ENCODE data around the gene GFRA4.
"Not testable (repeated sequence)": the region's sequence is repeated elsewhere in the genome, so short reads cannot be mapped to it uniquely, and the experiment has no call there.

Gene GFRA4

DNA sequence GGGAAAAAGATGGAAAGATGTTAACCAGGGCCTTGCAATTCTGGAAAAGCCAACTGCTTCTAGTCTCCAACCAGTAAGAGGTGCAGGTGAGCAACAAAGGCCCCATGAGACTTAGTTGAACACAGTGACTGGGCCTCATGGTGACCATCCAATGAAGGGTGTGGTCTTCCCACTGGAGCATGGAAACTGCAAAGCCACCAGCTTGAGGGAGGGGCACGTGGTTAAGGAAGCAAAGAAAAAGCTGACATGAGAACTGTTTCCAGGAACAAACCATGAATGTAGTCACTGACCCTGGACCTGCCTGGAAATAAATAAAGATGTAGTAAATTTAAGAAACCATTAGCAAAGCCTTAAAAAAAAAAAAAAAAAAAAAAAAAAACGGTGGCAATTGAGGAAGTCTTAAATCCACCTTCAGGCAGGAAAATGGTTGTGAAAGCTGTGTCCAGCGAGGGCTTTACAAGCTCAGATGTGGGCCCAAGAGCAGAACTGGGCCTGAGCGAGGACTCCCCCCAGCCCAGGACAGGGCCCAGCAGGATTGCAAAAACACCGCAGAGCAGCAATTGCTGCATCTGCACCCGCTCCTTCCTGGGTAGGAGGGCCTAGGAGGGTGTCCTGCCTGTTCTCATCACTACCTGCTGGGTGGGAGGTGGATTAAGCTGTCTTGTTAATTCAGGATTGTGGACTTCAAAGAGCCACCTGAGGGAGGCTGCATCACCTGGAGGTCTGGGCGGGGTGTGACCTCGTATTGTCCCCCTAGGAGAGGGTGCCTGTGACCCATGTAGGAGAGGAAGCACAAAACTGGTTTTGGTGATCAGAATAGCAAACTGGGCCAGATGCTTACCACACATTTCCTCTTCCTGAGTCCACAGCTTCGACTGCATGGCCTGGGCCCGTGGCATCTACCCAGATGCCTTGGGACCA is 10.3 kb downstream of the GFRA4 start:
- no peak for DNase-seq

GRCh38 chr20:3652221-3652620 is 11.0 kb downstream of the GFRA4 start:
- no peak for DNase-seq

DNA sequence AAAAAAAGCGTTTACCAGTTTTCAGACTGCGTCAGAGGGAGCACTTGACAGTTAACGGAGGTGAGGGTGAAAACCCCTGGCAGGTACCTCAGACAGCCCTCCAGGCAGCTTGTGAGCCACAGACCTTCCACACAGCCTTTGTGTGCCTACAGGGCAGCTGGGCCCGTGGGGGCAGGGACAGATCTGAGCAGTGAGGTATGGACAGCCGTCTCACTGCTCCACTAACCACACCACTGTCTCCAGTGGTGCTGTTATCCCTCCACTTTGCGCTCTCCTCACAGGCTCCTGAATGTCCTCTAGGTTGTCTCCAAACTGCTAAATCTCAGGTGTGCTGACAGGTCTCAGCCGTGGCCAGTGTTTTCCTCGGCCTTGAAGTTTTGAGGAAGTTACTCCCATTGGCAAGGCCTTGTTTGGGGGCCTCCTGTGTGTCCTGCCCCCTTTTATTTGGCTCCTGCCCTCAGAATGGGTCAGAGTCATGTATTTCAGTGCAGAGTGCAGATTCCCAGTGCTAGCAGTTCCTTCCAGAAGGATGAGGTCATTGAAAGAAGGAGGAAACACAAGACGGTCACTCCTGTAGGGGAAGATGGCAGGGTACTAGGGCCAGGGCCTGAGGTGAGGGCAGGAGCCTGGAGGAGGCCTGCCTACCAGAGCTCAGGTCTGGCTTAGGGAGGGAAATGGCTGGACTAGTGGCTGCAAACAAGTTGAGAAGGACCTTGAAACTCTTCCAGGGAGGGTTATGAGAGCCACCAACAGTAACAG is 11.8 kb downstream of the GFRA4 start:
- no peak for DNase-seq

DNA sequence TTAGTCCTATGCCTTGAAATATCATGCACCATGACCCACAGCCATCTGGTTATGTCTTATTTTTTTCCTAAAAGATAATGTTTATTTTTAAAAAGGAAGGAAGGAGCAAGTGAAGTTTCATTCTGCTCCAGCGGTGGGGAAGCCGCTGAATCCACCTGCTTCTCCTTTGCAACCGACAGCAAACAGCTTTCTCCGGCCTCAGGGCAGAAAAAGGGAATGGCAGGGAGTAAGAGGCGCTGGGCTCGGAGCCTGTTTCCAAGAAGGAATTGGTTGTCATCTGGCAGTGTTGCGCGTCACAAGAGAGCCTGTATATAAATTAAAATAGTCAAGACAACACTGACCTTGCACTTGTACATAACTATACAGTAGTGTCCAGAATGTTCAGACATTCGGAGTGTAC is 14.2 kb downstream of the GFRA4 start:
- no peak for DNase-seq

DNA sequence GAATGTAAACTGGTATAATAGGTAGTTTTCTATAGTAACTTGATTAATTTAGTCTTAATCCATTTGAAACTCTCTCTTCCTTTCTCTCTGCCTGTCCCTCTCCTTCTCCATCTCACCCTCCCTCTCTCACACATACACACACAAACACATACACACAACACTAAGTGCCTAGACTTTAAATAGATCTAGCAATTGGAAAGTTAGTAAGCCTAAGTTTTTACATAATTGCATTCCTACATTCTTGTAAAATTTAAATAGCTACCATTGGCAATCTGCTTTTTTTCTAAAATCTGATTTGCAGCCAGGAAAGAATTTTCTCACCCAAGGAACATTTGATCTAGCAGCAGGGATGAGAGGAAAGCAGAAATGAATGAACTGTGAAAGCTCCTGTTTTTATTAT is 15.7 kb downstream of the GFRA4 start:
- no peak for DNase-seq

DNA sequence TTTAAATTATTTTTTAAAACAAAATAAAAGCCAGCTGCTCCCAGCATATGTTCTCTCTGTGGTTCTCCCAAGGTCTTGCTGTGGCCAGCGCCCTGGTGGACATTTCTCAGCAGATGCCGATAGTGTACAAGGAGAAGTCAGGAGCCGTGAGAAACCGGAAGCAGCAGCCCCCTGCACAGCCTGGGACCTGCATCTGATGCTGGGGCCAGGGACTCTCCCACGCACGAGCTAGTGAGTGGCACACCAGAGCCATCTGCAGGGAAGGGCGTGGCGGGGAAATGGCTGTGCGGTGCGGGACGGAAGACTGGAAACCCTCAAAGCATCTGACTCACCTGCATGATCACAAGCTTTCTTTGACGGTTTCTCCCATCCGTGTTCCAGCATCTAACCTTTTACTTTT is 16.5 kb downstream of the GFRA4 start:
- no peak for DNase-seq

- DNase-seq, result no peak
These were observed 17.1 kb downstream of the GFRA4 start for GRCh38 chr20:3646067-3646440.

- no peak for DNase-seq
These were observed 17.7 kb downstream of the GFRA4 start for GRCh38 chr20:3645309-3646066.

GRCh38 chr20:3640259-3640658 is 22.9 kb downstream of the GFRA4 start:
- DNase-seq, result no peak

GRCh38 chr20:3635346-3635745 is 27.9 kb downstream of the GFRA4 start:
- no peak for DNase-seq

GRCh38 chr20:3633913-3634478 is 29.2 kb downstream of the GFRA4 start:
- no peak for DNase-seq

- DNase-seq, result no peak
These were observed 30.7 kb downstream of the GFRA4 start for GRCh38 chr20:3632311-3633004.

GRCh38 chr20:3631534-3631933 is 31.7 kb downstream of the GFRA4 start:
- no peak for DNase-seq

DNA sequence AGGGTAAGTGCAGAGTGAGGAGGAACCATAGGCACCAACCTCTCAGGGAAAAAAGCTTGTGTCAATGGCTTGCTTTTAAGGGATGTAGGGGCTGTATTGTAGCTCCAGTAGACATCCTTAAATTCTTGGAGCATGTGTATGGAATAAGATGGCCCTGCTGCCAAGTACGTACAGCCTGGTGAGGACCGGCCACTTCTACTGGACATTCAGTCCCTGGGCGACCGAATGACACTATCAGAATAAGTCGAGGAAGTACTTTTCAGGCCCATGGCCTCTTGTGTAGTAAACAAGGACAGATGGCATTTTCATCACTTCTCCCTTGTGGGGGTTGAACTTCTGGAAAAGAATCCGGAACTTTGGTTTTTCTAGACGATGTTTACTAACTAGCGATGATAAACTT is 32.8 kb downstream of the GFRA4 start:
- no peak for DNase-seq

DNA sequence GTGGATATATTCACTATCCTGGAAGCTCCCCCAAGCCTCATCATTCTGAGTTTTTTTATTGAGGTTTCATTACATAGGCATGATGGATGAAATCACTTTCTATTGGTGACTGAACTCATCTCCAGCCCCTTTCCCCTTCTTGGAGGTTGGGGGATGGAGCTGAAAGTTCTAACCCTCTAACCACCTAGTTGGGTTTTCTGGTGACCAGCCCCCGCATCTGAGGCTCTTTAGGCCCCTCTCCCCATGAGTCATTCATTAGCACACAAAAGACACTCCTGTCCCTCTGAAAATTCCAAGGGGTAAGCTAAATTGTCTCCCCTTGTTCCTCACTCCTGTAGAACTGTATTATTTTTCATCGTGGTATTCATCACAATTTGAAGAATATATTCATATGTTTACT is 33.3 kb downstream of the GFRA4 start:
- no peak for DNase-seq

DNA sequence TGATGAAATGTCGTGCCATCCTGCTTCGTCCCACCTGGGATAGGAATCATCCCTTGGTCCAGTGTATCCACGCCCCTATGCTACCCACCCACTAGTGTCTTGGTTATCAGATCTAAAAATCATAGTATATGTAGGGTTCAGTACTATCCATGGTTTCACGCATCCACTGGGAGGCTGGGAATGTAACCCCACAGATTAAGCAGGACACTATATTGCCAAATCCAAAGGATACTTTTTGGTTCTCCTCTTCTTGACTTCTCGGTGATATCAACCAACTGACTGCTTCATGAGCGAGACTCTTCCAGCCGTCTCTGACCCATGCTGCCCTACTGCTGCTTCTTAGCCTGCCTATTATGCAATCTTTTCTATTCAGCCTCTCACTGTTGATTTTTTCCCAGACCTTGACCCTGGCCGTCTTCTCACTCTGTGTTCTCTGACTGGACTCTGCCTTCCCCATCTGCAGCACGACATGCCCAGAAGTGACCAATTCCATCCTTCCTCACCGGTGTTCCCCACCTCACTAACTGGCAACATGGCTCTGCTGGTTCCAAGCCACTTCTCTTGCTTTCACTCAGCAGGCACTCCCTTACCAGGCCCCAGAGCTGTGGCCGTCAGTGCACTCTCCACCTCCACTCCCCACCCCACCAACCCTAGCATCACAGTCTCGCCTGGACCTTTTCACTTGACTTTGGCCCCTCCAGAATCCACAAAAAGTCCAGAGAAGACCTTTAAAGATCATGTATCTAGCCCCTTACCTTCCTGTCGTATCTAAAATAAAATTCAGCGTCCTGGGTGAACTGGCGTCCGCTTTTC is 34.5 kb downstream of the GFRA4 start:
- DNase-seq, result no peak

DNA sequence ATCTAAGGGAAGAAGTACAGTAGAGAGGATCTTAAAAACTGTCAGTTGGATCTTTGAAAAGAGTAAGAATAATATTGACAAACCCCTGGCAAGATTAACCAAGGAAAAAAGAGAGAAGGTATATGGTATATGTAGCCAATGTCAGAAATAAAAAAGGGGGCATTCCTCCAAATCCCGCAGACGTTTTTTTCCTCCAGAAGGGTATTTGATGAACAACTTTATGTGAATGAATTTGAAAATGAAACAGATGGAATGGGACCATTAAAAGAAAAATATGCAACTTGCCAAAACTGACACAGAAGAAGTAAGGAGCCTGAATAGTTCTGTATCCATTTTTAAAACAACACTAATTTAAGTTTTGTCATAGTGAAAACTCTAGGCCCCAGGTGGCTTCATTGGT is 35.7 kb downstream of the GFRA4 start:
- DNase-seq, result no peak

- DNase-seq, result no peak
These were observed 40.8 kb downstream of the GFRA4 start for GRCh38 chr20:3622406-3622805.

DNA sequence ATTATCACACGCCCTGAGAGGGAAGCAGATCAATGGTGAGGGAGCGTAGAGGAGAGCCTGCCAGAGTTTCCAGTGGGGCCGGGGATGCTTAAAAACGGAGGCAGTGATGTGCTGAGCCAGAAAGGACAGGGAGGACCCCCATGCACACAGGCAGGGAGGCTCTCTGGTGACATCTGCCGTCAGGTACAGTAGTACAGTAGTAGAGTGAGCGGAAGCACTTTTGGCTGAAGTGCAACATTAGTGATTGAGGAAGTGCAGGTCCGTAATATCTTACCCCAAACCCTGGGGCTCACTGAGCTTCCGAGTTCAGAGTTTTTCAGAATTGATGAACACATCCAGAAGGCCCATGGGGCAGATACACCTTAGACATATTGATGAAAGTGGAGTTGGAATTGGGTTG is 42.1 kb downstream of the GFRA4 start:
- DNase-seq, result no peak

DNA sequence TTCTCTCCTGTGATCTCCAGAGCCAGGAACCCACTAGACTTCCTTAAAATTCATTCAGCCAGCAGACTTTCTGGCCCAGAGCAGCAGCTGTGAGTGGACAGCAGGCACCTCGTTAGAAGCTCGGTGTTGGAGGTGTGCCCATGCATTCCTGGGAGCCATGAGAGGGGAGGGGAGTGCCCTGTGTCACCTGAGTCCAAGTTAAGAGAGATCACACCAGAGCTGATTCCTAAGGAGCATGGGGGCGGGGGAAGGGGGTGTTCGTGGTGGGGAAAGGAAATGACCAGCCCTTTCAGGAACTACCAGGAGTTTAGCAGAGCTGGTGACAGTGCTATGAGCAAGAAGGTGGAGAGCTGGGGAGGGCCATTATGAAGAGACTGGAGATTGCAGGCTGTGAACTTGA is 46.9 kb downstream of the GFRA4 start:
- DNase-seq, result no peak

DNA sequence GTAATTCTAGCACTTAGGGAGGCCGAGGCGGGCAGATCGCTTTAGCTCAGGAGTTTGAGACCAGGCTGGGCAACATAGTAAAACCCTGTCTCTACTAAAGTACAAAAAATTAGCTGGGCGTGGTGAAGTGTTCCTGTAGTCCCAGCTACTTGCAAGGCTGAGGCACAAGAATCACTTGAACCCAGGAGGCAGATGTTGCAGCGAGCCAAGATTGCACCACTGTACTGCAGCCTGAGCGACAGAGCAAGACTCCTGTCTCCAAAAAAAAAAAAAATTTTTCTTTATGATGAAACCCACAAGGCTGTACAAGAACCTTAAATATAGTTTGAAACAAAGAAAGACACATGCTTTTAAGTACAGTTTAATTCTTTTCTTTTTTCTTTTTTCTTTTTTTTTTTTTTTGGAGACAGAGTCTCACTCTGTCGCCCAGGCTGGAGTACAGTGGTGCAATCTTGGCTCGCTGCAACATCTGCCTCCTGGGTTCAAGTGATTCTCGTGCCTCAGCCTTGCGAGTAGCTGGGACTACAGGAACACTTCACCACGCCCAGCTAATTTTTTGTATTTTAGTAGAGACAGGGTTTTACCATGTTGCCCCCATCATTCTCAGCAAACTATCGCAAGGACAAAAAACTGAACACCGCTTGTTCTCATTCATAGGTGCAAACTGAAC is 47.9 kb downstream of the GFRA4 start:
- DNase-seq, result not testable (repeated sequence)
